ENCODE data around the gene CIROP.
"Not testable (repeated sequence)": the region's sequence is repeated elsewhere in the genome, so short reads cannot be mapped to it uniquely, and the experiment has no call there.

CIROP gene

DNA sequence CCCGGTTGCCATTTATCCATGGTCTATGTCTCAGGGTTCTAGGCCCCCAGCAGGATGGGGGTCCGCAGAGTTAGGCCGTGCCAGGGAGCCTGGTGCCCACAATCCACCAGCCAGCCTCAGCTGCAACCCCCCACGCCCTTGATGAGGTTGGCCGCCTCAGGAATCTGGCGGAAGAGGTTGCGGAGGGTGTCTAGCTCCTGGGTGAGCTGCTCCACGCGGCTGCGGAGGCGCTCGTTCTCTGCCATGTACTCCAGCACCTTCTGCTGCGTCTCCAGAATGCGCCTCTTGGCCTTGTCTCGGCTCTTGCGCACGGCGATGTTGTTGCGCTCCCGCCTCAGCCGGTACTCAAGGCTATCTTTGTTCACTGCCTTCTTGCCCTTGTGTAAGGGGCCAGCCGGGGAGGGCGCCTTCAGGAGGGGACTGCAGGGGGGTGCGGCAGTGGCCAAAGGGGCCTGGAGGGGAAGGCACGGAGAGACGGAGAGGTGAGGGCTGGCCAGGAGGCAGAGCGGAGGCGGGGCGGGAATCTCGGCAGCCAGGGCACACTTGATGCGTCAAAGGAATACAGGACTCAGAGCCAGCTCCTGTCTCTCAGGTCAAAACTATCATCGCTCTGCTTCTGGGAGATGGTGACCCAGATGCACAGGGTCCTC, 12.7 kb upstream of the CIROP start:
- peak in 1 of 10 donors; percentile 52 for DNase-seq

DNA sequence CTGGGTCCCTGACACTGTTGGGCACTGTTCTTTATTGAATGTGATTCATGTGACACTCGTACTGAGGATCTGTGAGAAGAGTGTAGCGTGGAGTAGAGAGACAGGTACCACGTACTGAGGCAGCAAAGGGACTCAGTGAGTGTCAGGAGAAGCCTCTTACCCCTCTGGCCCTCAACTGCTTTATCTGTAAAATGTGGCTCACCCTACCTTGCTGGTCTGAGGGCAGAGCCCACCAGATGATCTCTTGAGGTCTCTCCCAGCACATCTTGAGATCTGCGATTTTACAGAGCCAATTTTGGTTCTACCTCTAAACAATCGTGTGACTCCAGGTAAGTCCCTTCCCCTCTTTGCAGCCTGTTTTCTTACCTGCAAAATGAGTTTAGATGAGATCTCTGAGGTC, 11.1 kb upstream of the CIROP start:
- no peak for DNase-seq
- intact Hi-C loops (cut with DNase I): no loop called here

More for the DNA sequence above, 12.7 kb upstream of the CIROP start:
- intact Hi-C loops (cut with DNase I): no loop called here

DNA sequence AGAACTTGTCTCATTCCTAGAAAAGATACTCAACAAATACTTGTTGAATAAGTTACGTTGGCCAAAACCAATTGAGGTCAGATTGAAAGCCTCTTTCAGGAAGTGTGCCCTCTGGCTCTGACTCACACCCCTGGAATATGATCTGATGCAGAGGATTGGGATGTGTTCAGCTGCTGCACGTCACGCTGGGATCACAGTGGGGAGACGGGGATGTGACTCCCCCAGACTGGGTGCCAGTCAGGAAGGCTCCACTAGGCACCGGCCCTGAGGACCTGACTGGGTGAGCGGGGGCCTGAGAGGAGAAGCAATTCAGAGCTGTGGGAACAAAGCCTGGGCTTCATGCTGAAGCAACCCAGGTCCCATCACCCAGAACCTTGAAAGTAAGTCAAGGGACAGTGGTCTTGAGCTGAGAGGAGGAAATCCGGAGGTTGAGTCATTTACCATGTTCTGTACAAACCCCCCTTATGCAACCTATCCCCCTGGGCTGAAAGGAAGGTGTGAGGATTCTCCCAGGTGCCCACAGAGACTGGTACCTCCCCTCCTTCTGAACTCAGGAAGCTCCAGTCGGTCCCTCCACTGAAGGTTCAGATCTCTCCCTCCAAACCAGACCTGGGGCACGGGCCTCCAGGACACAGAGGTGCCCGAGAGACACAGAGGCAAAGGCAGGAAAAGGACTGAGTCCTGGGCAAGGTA, 10.4 kb upstream of the CIROP start:
- intact Hi-C loops (cut with DNase I): no loop called here
- DNase-seq: peak in 1 of 10 donors; percentile 46

DNA sequence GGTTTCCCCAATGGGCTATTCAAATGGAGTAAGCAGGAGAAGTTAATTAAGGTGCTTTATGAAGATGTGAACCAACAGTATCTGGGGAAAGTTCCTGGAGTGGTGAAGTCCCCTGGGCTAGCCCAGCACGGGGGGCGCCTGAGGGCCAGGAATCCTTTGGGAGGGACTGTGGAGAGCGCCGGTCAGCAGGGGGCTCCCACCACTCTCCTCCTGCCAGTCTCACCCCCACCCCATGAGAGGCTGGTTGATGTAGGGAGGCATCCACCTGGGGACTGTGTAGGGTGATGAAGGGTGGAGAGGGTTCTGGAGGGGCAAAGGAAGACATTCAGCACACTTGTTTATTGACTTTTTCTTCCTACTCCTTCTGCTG, 9.9 kb upstream of the CIROP start:
- DNase-seq: peak in 1 of 10 donors; percentile 41
- intact Hi-C loops (cut with DNase I): no loop called here

DNA sequence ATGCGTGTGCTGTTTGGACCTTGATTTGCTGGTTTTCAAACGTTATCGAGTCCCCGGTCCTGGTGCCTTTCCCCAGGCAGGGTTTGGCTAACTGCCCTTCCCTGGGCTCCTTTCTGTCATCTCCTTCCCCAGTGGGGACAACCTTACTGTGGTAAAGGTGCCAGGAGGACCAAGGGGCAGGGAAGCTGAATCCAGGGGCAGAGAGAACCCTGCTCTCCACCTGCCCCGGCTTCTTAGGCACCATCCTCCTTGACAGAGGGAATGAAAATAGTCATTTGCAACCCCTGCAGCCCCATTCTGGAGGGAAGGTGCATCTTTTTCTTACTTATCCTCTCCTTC, 9.3 kb upstream of the CIROP start:
- intact Hi-C loops (cut with DNase I): no loop called here
- DNase-seq: no peak

DNA sequence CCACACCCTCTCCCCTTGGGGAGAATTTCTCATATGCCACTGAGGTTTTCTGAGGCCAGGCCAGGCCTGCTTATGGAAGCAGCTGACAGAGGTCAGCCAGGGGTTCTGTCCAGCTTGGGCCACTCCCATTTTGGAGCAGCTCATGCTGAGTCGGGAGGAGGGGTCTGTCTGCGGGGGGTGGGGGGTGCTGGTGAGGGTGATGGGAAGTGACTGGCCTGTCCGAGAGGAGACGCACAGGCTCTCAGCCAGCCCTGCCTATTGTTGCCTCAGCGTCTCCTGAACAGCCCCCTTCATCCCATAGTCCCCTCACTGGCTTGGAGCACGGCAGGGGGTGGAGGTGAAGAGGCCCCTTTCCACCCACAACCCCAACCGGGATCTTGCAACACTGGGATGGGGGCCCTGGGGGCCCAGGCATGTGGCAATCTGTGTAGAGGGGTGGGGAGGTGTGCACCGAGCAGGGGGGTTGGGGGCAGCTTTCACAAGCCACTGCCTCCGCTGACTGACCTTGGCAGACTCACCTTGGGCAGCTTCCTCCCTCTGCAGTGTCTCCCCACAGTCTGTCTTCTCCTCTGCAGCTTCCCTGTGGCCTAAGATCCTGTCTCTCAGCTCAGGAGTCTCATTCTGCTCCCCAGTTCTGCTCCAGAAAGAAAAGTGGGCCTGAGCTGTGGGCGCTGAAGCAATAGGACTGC, 8.8 kb upstream of the CIROP start:
- DNase-seq: peak in 1 of 10 donors; percentile 44
- intact Hi-C loops (cut with DNase I): no loop called here

DNA sequence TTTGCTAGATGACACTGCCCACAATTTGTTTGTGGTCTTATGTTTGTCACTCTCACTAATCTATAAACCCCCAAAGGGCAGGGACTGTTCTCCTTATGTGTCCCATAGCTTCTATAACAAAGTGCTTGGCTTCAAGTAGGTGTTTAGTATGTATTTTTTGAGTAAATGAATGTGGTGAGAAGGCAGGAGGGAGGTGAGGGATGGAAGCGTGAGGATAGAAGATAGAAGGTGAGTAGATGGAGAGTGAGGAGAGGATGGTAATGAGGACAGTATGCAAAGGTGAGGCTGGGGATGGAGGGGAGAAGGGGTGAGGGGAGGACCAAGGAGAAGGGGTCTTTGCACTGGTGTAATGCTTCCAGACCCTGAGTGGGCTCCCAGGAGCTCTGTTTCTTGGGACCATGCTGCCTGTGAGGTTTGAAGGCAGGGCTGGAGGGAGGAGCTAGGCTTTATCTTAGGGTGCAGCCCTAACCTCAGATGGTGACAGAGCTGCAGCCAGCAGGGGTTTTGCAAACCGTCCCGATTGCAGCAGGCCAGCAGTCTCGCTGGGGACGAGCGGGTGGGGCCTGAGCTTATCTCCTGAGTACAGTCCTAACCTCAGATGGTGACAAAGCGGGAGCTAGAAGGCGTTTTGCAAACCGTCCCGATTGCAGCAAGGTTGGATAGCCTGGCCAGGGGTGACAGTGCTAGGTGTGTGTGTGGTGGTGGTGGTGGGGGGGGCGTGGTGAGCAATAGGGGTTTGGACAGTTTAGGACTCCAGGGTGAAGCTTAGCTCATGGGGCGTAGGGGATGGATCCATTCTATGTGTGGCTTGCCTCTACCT, 7.8 kb upstream of the CIROP start:
- peak in 1 of 10 donors; percentile 34 for DNase-seq
- intact Hi-C loops (cut with DNase I): no loop called here

DNA sequence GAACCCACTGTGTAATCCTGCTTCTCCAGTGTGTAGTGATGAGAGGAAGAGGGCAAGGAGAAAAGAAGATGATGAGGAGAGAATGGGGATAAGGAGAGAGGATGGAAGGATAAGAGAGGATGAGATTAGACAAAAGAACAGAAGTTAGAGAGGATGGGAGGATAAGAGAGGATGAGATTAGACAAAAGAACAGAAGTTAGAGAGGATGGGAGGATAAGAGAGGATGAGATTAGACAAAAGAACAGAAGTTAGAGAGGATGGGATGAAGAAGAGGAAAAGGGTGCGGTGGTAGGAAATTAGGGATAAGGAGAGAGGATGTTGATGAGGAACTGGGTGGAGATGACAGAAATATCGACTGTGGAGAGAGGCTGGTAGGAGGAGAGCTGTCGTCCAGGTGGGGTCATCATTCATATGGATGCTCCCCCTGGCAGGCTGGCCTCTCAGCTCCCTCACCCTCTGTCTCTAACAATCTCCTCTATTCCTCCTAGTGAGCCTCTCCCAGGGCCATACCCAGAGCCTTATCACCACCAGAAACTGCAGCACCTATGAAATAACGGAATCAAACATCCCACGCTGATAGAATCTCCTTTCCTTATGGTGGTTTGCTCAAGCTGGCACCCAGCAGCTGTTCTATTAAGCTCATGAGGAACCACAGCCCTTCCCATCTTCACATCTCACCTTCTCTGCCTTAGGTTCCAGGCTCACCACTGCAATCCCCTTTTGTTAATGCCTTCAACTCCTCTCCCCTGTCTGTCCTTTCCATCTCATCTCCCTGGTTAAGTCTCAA, 6.0 kb upstream of the CIROP start:
- intact Hi-C loops (cut with DNase I): no loop called here
- DNase-seq: no peak

DNA sequence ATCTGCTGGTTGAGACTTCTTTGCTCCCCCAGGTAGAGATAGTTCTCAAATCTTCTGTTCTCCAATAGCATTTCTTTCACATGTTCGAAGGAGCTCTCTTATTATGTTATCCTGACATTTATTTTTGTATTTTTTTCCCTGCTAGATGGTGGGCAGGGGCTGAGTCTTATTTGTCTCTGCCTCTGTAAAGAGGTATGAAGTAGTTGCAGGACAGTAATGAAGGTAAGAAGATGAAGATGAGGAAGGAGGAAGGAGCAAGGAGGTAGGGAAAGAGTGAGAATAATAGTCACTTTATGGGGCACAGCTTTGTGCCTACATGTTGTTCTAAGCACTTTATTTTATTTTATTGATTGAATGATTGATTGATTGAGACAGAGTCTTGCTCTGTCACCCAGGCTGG, 5.0 kb upstream of the CIROP start:
- no peak for DNase-seq
- intact Hi-C loops (cut with DNase I): no loop called here

DNA sequence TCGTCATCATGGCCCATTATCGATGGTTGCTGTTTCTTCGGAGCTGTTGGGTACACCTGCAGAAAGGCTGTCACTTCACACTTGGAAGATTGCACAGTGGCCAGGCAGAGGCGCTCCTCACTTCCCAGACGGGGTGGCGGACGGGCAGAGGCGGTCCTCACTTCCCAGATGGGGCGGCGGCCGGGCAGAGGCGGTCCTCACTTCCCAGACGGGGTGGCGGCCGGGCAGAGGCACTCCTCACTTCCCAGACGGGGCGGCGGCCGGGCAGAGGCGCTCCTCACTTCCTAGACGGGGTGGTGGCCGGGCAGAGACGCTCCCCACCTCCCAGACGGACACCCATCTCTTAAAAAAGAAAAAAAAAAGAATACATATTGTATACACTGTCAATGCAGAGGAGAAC, 3.4 kb upstream of the CIROP start:
- DNase-seq: peak in 1 of 10 donors; percentile 59
- intact Hi-C loops (cut with DNase I): not testable (repeated sequence)

DNA sequence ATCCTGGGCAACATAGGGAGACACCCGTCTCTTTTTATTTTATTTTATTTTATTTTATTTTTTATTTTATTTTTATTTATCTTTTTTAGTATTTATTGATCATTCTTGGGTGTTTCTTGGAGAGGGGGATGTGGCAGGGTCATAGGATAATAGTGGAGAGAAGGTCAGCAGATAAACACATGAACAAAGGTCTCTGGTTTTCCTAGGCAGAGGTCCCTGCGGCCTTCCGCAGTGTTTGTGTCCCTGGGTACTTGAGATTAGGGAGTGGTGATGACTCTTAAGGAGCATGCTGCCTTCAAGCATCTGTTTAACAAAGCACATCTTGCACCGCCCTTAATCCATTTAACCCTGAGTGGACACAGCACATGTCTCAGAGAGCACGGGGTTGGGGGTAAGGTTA, 2.8 kb upstream of the CIROP start:
- intact Hi-C loops (cut with DNase I); DNase-seq: not testable (repeated sequence)

DNA sequence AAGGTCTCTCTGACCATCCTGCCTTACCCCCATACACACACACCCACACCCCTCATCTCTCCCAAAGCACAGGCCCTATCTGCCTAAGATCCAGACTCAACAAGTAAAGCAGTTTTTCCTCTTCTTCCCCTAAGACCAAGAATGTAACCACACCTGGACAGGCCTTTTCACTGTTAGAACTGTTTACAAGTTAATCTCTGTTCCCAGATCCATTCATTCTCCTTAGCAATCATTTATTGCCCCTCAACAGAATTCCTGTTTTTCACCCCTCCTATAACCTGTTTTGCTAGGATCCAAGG, 1.9 kb upstream of the CIROP start:
- intact Hi-C loops (cut with DNase I): no loop called here
- peak in 1 of 10 donors; percentile 35 for DNase-seq

DNA sequence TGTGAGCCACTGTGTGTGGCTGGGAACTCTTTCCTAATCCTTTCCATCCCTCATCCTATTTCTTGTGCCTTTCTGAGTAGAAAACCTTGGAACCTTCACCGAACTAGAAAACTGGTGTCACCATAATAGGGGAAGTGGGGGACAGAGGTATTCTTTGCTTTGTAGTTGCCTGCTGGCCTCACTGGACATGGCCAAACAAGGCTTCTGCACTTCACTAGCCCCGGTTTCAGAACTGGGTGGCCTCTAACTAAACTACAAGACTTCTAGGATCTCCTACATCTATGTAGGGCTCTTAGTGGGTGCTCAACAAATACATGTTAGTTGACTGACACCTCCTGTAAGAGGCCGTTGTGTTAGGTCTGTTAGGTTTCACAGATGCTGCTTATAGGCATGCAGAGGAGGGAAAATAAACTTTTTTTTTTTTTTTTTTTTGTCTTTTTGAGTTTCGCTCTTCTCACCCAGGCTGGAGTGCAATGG, 597 bp upstream of the CIROP start:
- DNase-seq: no peak
- intact Hi-C loops (cut with DNase I): no loop called here

DNA sequence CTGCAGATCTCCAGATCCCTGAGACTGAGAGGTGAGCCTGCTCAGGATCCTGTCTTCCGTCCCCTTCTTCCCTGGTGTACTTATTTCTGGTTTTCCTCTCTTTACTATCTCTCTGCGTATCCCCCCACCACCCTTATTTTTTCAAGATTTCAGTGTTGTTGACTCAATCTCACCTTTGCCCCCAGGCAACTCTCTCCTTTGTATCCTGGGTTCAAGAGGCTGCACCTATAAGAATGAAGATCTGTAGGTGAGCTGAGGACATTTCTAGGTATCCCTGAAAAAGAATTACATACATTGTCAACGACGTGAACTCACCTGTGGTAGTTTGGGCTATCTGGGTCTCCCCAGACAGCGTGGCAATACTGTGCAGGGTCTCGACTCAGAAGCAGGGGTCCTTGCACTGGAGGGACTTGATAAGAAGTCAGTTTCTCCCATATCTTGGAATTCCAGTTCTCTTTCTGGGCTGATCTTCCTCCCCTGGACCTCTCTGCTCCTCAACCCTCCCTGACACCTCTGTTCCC, 659 bp downstream of the CIROP start:
- no peak for DNase-seq
- intact Hi-C loops (cut with DNase I): no loop called here

DNA sequence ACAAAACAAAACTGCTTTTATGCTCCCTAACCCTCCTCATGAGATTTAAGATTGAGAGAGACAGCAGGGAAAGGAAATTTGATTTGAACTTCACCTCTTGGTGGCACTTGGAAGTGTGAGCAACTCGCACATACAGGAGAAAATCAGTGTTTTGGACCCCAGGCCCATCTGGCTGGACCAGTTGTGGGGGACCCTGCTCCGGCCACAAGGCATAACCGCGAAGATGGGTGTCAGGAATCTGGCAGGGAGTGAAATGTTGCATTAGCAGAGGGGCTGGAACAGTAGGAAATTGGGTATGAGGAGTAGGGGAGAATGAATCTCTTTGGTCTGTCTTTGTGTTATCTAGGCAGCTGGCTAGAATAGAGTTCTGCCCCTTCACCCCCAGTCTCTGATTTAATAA, 1.2 kb downstream of the CIROP start:
- DNase-seq: no peak
- intact Hi-C loops (cut with DNase I): no loop called here

DNA sequence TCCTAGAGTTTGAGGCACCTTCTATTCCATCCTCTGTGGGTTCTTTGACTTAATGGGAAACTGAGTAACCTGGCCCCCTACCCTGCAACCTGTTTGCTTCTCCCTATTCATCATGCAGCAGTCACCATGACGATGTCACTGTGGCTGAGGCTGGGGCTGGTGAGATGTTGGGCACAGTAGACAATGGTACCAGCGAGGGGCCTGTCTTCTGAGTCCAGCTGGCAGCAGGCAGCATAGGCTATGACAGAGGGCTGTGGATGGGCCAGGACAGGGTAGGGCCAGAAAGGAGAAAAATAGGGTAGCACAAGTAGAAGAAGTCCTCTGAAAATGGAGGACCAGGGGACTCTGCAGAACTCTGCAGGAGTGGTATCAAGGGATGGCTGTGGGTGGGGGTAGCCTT, 2.0 kb downstream of the CIROP start:
- peak in 3 of 10 donors; percentile 23 to 90 (median 59) for DNase-seq
- intact Hi-C loops (cut with DNase I): no loop called here

DNA sequence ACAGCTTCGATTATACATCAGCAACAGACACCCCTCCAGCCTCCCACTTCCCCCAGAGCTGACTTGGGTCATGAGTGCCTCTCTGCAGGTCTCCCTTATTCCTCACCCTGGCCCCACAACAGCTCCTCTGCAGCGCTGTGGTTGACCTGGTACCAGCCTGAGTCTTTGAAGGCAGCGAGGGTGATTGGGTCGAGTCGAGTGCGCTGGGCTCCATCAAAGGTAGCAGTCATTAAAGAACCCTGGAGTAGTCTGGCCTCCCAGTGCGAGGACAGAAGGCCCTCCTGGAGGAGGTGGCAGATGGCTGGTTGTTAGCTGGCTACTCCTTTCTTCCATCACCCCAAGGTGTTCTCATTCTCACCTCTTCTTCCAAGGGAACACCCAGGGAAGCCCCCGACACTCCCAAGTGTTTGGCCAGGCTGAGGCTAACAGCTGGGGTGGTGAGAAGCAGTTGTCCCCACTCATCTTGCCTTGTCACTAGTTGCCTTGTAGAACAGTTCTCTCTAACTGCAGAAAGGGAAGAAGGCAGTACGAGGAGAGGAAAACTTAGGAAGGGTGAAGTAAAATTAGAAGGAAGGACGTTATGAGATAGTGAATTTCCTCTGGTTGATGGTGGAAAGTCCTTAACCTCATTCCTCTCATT, 2.7 kb downstream of the CIROP start:
- no peak for DNase-seq
- intact Hi-C loops (cut with DNase I): no loop called here

DNA sequence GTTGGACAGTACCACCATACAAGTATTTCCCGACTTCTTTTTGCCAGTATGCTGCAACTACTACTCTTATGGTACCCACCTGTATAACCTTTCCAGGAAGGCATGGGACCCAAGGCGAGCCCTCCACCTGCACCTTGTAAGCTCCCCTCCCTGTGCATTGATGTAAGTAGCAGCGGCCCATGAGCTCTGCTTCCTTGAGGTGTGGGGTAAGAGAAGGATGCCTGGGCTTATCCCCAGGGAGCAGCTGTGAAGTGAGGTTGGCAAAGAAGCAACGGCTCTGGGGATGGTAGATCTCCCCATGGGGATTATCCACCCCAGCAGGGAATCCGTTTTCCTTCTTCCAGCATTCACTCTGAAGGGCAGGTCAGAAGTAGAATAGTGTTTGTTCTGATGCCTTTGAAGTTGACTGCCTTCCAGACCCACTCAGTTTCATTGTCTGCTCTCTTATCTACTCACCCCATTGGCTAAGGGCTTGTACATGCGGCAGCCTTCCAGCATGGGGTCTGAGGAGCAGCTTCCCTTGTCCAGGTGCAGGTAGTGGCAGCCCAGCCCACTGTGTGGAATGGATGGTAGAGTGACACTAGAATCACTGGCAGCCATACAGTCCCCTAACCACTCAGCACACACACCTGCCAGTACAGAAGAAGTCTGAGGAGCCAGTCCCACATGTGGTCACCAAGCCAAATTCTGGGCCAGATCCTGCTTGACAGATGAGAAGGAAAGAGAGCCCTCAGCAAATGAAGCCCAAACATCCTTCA, 3.4 kb downstream of the CIROP start:
- DNase-seq: no peak

More for the DNA sequence above, 3.4 kb downstream of the CIROP start:
- intact Hi-C loops (cut with DNase I): no loop called here

Data from posterior cingulate gyrus (tissue), 11 donors.